B cell (primary cell): Measurements from ENCODE around the gene ZNF750. TPM values are rescaled to one million over a fixed set of nuclear protein-coding genes. Genes with fewer than 3 reads are reported as not detected.

Source experiments
- ATAC-seq: fragments of 200-7000 bp; cut with Tn5 transposase; one replicate; pipeline ENCODE4 v1.10.0; 2021; ENCODE audit warnings: low read depth, mild to moderate bottlenecking, moderate number of reproducible peaks, moderate library complexity
- CTCF ChIA-PET: fragments of 350-600 bp; sonication (Branson Sonifier 250); formaldehyde crosslinking; loops from one replicate; lab custom pipeline; 2021; ENCODE audit warnings: antibody characterized with exemption, inconsistent platforms; lab: Charles Lee
- POLR2A ChIA-PET: fragments of 350-600 bp; sonication (Branson Sonifier 250); formaldehyde crosslinking; loops from one replicate; lab custom pipeline; 2021; ENCODE audit warnings: antibody characterized with exemption; lab: Charles Lee
- DNase-seq: peaks from one replicate; pipeline ENCODE4 v3.0.0; 2013
- H2AFZ ChIP-seq: 2 replicates; pipeline ENCODE4 v1.6.1; 2012; ENCODE audit warnings: mild to moderate bottlenecking, low read depth, low read length; ENCODE audit not compliant: insufficient read depth, poor library complexity, severe bottlenecking
- H3K27ac ChIP-seq, 2 donors: 1 replicate in 1 of 2; 2 replicates in 1 of 2; pipeline ENCODE4 v1.5.1; 2012 to 2013; ENCODE audit warnings: low read length in 2 of 2, mild to moderate bottlenecking in 2 of 2, moderate library complexity in 1 of 2
- H3K27me3 ChIP-seq, 4 experiments: fragments of 200-600 bp in 1 of 4; sonication (generic) in 1 of 4; replicated peaks in 1 of 4; 1 replicate in 2 of 4; 2 replicates in 2 of 4; pipeline versions ENCODE4 v1.6.1 to v1.7.0; 2013 to 2016; ENCODE audit warnings: low read length in 3 of 4, mild to moderate bottlenecking in 2 of 4, mixed read lengths in 1 of 4, moderate library complexity in 1 of 4; ENCODE audit not compliant: insufficient read depth in 4 of 4, control insufficient read depth in 3 of 4; ENCODE audit errors: control extremely low read depth in 1 of 4
- H3K36me3 ChIP-seq, 2 experiments: replicated peaks in 1 of 2; 1 replicate in 1 of 2; 2 replicates in 1 of 2; pipeline versions ENCODE4 v1.6.1 to v1.7.1; 2013; ENCODE audit warnings: low read length in 1 of 2; ENCODE audit not compliant: insufficient read depth in 2 of 2, control insufficient read depth in 1 of 2; ENCODE audit errors: control extremely low read depth in 1 of 2, extremely low read depth in 1 of 2
- H3K4me1 ChIP-seq, 2 donors: fragments of 200-600 bp in 1 of 2; sonication (generic) in 1 of 2; 1 replicate in 1 of 2; 2 replicates in 1 of 2; pipeline versions ENCODE4 v1.5.1 to v1.6.1; 2013 to 2017; ENCODE audit warnings: low read length in 2 of 2; ENCODE audit not compliant: control insufficient read depth in 2 of 2, insufficient read depth in 2 of 2
- H3K4me2 ChIP-seq: replicated peaks from 2 replicates; pipeline ENCODE3; 2012; ENCODE audit warnings: mild to moderate bottlenecking, low read depth, low read length; ENCODE audit not compliant: poor library complexity, severe bottlenecking
- H3K4me3 ChIP-seq, 5 experiments: fragments of 200-600 bp in 1 of 5; sonication (generic) in 1 of 5; 1 replicate in 3 of 5; 2 replicates in 2 of 5; pipeline versions ENCODE4 v1.5.1 to v1.7.0; 2011 to 2016; ENCODE audit warnings: low read length in 4 of 5, mild to moderate bottlenecking in 4 of 5, low read depth in 2 of 5, control low read depth in 1 of 5, moderate library complexity in 1 of 5; ENCODE audit not compliant: insufficient read depth in 1 of 5; ENCODE audit errors: control extremely low read depth in 1 of 5, extremely low read depth in 1 of 5
- H3K79me2 ChIP-seq: fragments of 200-600 bp; sonication (generic); one replicate; pipeline ENCODE4 v1.6.0; 2016; ENCODE audit warnings: low read length; ENCODE audit not compliant: control insufficient read depth, insufficient read depth
- H3K9ac ChIP-seq: fragments of 200-600 bp; sonication (generic); 2 replicates; pipeline ENCODE4 v1.6.1; 2017; ENCODE audit warnings: mild to moderate bottlenecking, low read length, moderate library complexity
- H3K9me3 ChIP-seq, 3 donors: one replicate each; pipeline versions ENCODE4 v1.6.1 to v1.7.1; 2013; ENCODE audit warnings: low read length in 2 of 3; ENCODE audit not compliant: control insufficient read depth in 2 of 3, insufficient read depth in 1 of 3; ENCODE audit errors: control extremely low read depth in 1 of 3
- H4K20me1 ChIP-seq: 2 replicates; pipeline ENCODE4 v1.6.0; 2012; ENCODE audit warnings: mild to moderate bottlenecking, low read length; ENCODE audit not compliant: insufficient read depth, control insufficient read depth, poor library complexity, severe bottlenecking
- H3K27ac Mint-ChIP-seq: one replicate; pipeline ENCODE4 v1.8.0; 2021; ENCODE audit warnings: mixed read lengths
- H3K27me3 Mint-ChIP-seq: one replicate; pipeline ENCODE4 v1.8.0; 2021; ENCODE audit warnings: mixed read lengths
- H3K4me1 Mint-ChIP-seq: one replicate; pipeline ENCODE4 v1.8.0; 2021; ENCODE audit warnings: mixed read lengths
- H3K4me3 Mint-ChIP-seq: one replicate; pipeline ENCODE4 v1.8.0; 2021; ENCODE audit warnings: mixed read lengths
- H3K9me3 Mint-ChIP-seq: one replicate; pipeline ENCODE4 v1.8.0; 2022; ENCODE audit warnings: mixed read lengths; ENCODE audit not compliant: insufficient read depth
- CTCF ChIP-seq: fragments of 200-600 bp; IDR thresholded peaks from one replicate; pipeline ENCODE4 v1.8.0; 2022; ENCODE audit warnings: antibody characterized with exemption, mild to moderate bottlenecking
- EZH2 ChIP-seq: IDR thresholded peaks from 2 replicates; pipeline ENCODE4 v1.6.1; 2012; ENCODE audit warnings: borderline replicate concordance, low read depth, mild to moderate bottlenecking, moderate library complexity, low read length; ENCODE audit not compliant: insufficient read depth, poor library complexity, severe bottlenecking
- WGBS: methylation state at CpG from one replicate; pipeline ENCODE4 v1.1.5; 2013; ENCODE audit warnings: missing lambda C conversion rate; ENCODE audit not compliant: insufficient coverage; 5-methylcytosine and 5-hydroxymethylcytosine counted together
- intact Hi-C: fragments of 100-400 bp; cut with micrococcal nuclease; formaldehyde crosslinking; loops from one replicate; pipeline ENCODE4 v1.10.0; 2022
- polyA plus RNA-seq: library from polyadenylated mRNA; depleted of rRNA; stranded (reverse); fragments of >200 nt; gene quantifications from 2 replicates; pipeline ENCODE4 v1.2.3, GENCODE V29; 2012
- total RNA-seq, 2 donors: library from RNA; stranded (reverse); fragments of 120-200 nt in 1 of 2; gene quantifications; 1 replicate in 1 of 2; 2 replicates in 1 of 2; pipeline versions ENCODE4 v1.2.3 to v1.2.4, GENCODE V29; 2013 to 2022

ZNF750 gene
- total and polyA plus RNA-seq, 2 donors (not counting 1 experiment from before 2014, with no cell fraction given) = not detected

GRCh38 chr17:82843904-82844680 lies 4.3 kb upstream of the ZNF750 start:
- POLR2A ChIA-PET = no interaction called here
- TF ChIP-seq CTCF (no peak), EZH2 (no peak)
- Histone ChIP-seq H3K27me3 (no peaks in the 10 kb centered on the region), H3K79me2 (no peaks in the 10 kb centered on the region), H2AFZ (no peak overlapping the region), H4K20me1 (no peaks in the 10 kb centered on the region), H3K4me3 (no peak overlapping the region), H3K9me3 (no peaks in the 10 kb centered on the region), H3K36me3 (no peaks in the 10 kb centered on the region), H3K4me2 (no peak overlapping the region), H3K9ac (no peak overlapping the region), H3K4me1 (peaks cover under 1% of the 10 kb centered on the region in 2 donors), H3K27ac (no peak overlapping the region)
- DNase-seq = no peak
- peaks cover 3% of the 10 kb centered on the region for H3K4me1 Mint-ChIP-seq
- no peaks in the 10 kb centered on the region for H3K9me3 Mint-ChIP-seq
- CTCF ChIA-PET = interaction anchor here (0.7 to 1.8 kb wide), 6 partner anchors 10 to 62 kb away, joined by 3 to 5 read pairs (median 4); no protein-coding TSS in a partner anchor
- ATAC-seq = no peak
- no peaks in the 10 kb centered on the region for H3K27me3 Mint-ChIP-seq
- 99% methylated on average over 5 of the region's 7 CpGs for WGBS
- intact Hi-C loops = no loop called here
- no peak overlapping the region for H3K4me3 Mint-ChIP-seq
- H3K27ac Mint-ChIP-seq = no peak overlapping the region

- Histone ChIP-seq H3K27me3 (no peaks in the 10 kb centered on the region), H3K9ac (no peak overlapping the region), H3K36me3 (no peaks in the 10 kb centered on the region), H3K4me2 (no peak overlapping the region), H3K27ac (no peak overlapping the region), H3K4me3 (no peak overlapping the region), H3K9me3 (no peaks in the 10 kb centered on the region), H3K4me1 (no peaks in the 10 kb centered on the region), H2AFZ (no peak overlapping the region), H4K20me1 (no peaks in the 10 kb centered on the region), H3K79me2 (no peaks in the 10 kb centered on the region)
- ChIA-PET CTCF (interaction anchor here (1.1 kb wide), 1 partner anchor 60 kb away, joined by 3 read pairs; no protein-coding TSS in a partner anchor), POLR2A (no interaction called here)
- Mint-ChIP-seq H3K9me3 (no peaks in the 10 kb centered on the region), H3K27me3 (no peaks in the 10 kb centered on the region), H3K4me3 (no peak overlapping the region), H3K27ac (no peak overlapping the region), H3K4me1 (no peaks in the 10 kb centered on the region)
- intact Hi-C loops = no loop called here
- TF ChIP-seq CTCF (no peak), EZH2 (no peak)
- 91% methylated on average over 10 of the region's 16 CpGs for WGBS
- no peak for DNase-seq
- no peak for ATAC-seq
Observed at GRCh38 chr17:82841921-82842596, 2.2 kb upstream of the ZNF750 start.
